OCI-LY1 (cell line): ENCODE data around the gene KCNMA1.

Experiments
- H2AFZ ChIP-seq: fragments of 200-600 bp; sonication (generic), shearing (Covaris generic); 2 replicates; pipeline ENCODE4 v1.6.0; 2014; ENCODE audit warnings: antibody characterized with exemption, mild to moderate bottlenecking, low read length
- H3F3A ChIP-seq: fragments of 200-600 bp; sonication (generic), shearing (Covaris generic); 2 replicates; pipeline ENCODE4 v1.6.0; 2014; ENCODE audit warnings: mild to moderate bottlenecking, antibody characterized with exemption, low read length, moderate library complexity; ENCODE audit not compliant: insufficient read depth
- H3K27ac ChIP-seq: fragments of 200-600 bp; sonication (generic); 2 replicates; pipeline ENCODE4 v1.5.1; 2014; ENCODE audit warnings: low read length, mixed run types, mild to moderate bottlenecking, low read depth; ENCODE audit not compliant: poor library complexity, severe bottlenecking
- H3K27me3 ChIP-seq: fragments of 200-600 bp; sonication (generic); 2 replicates; pipeline ENCODE4 v1.6.0; 2014; ENCODE audit warnings: antibody characterized with exemption, mild to moderate bottlenecking, low read length, moderate library complexity; ENCODE audit not compliant: insufficient read depth
- H3K36me3 ChIP-seq: fragments of 200-600 bp; sonication (generic); 2 replicates; pipeline ENCODE4 v1.6.1; 2014; ENCODE audit warnings: mild to moderate bottlenecking, antibody characterized with exemption, low read length, moderate library complexity, mixed read lengths; ENCODE audit not compliant: insufficient read depth
- H3K4me1 ChIP-seq: fragments of 200-600 bp; sonication (generic); 2 replicates; pipeline ENCODE4 v1.5.1; 2014; ENCODE audit warnings: mild to moderate bottlenecking, low read length, moderate library complexity; ENCODE audit not compliant: insufficient read depth, severe bottlenecking
- H3K4me2 ChIP-seq: fragments of 200-600 bp; sonication (generic), shearing (Covaris generic); 2 replicates; pipeline ENCODE4 v1.6.1; 2014; ENCODE audit warnings: low read length
- H3K4me3 ChIP-seq: fragments of 200-600 bp; sonication (generic); 2 replicates; pipeline ENCODE4 v1.5.1; 2014; ENCODE audit warnings: low read length, low read depth, mild to moderate bottlenecking, mixed read lengths; ENCODE audit not compliant: poor library complexity, severe bottlenecking
- H3K79me2 ChIP-seq: fragments of 200-600 bp; shearing (Covaris generic); 2 replicates; pipeline ENCODE4 v1.6.1; 2016; ENCODE audit warnings: mixed run types, low read length, mixed read lengths; ENCODE audit not compliant: insufficient read depth
- H3K9ac ChIP-seq: fragments of 200-600 bp; sonication (generic), shearing (Covaris generic); 2 replicates; pipeline ENCODE4 v1.6.1; 2014; ENCODE audit warnings: mild to moderate bottlenecking, low read length, mixed read lengths
- H3K9me2 ChIP-seq: fragments of 200-600 bp; sonication (generic), shearing (Covaris generic); 2 replicates; pipeline ENCODE4 v1.6.1; 2014; ENCODE audit warnings: low read depth, mild to moderate bottlenecking, low read length, mixed read lengths
- H3K9me3 ChIP-seq: fragments of 200-600 bp; shearing (Covaris generic); 2 replicates; pipeline ENCODE4 v1.6.1; 2014; ENCODE audit warnings: low read length, mixed read lengths
- H4K20me1 ChIP-seq: fragments of 200-600 bp; sonication (generic), shearing (Covaris generic); 2 replicates; pipeline ENCODE4 v1.6.0; 2016; ENCODE audit warnings: mild to moderate bottlenecking, low read length; ENCODE audit not compliant: insufficient read depth
- CTCF ChIP-seq: fragments of 200-600 bp; sonication (generic), shearing (Covaris generic); IDR thresholded peaks from 2 replicates; pipeline ENCODE4 v1.5.1; 2017; ENCODE audit warnings: mild to moderate bottlenecking, antibody characterized with exemption, low read length, moderate library complexity, mixed read lengths
- EZH2 ChIP-seq: fragments of 200-600 bp; sonication (generic), shearing (Covaris generic); IDR thresholded peaks from 2 replicates; pipeline ENCODE4 v1.8.0; 2017; ENCODE audit warnings: borderline replicate concordance, mixed run types, mild to moderate bottlenecking, antibody characterized with exemption, low read length, moderate library complexity, mixed read lengths

The KCNMA1 gene

DNA sequence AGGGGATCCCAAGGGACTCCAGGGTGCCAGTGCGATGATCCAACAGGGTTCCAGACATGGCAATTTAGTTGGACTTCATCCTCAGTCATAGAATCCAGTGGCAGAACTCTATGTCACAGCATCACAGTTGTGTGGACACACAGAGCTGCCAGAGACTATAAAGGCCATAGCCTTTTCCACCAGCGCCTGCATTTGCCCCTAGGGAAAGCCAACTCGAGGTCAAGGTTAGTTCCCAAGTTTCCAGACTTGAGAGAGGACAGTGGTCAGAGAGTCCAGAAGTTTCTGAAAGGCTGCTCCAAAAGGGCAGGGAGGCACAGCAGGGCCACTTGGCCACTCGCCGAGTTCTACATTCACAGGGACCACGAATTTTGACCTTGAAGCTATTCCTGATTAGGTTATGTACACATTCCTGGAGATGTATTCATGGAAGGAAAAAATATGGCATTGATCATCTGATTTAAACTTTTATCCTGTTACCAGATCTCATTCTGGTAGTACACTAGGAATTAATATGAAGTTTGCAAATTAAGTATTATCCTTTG is 170.1 kb downstream of the KCNMA1 start:
- Histone ChIP-seq H3K4me1 (no peaks in the 10 kb centered on the region), H3K79me2 (no peaks in the 10 kb centered on the region), H3F3A (no peaks in the 10 kb centered on the region), H3K9me3 (no peaks in the 10 kb centered on the region), H3K27me3 (no peaks in the 10 kb centered on the region), H4K20me1 (no peaks in the 10 kb centered on the region), H3K36me3 (no peaks in the 10 kb centered on the region), H3K4me2 (no peak overlapping the region), H3K27ac (no peak overlapping the region), H3K4me3 (no peak overlapping the region), H3K9ac (no peak overlapping the region), H3K9me2 (no peaks in the 10 kb centered on the region), H2AFZ (no peak overlapping the region)
- TF ChIP-seq CTCF (no peak), EZH2 (no peak)

DNA sequence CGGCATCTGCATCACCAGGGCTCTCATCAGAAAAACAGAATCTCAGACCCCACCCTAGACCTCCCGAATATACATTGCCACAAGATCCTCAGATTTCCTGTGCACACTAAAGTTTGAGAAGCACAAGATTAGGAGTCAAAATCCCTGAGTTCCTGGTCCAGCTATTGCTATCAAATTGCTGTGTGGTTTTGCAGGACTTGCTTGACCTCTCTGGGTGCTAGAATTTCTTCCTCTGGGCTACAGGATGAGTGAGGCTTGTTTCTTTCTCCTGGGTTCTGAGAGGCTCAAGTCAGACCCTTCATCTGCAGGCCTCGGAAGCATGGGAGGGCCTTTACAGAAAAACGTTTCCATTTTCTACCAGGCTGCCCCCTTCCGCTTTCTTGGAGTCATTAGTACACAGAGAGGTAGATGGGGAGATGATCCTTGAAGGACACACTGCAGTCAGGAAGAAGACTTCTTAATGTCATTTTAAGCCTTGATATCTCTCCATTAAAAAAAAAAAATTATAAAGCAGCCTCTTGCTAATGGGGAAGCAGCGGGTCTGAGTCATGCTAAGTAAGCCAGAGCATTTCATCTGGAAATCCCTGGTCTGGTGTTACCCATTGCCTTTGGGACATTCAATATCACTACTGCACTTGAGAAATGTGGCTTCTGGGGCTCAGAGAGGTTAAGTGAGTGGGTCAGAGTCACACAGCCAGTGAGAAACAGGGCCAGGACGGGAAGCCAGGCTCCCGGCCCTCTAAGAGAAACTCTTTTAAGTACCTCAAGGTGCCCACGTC is 173.5 kb downstream of the KCNMA1 start:
- Histone ChIP-seq H3K4me1 (no peaks in the 10 kb centered on the region), H3K36me3 (no peaks in the 10 kb centered on the region), H3K9ac (no peak overlapping the region), H3F3A (no peaks in the 10 kb centered on the region), H4K20me1 (no peaks in the 10 kb centered on the region), H3K4me2 (no peak overlapping the region), H3K4me3 (no peak overlapping the region), H2AFZ (no peak overlapping the region), H3K9me2 (no peaks in the 10 kb centered on the region), H3K27me3 (no peaks in the 10 kb centered on the region), H3K27ac (no peak overlapping the region), H3K9me3 (no peaks in the 10 kb centered on the region), H3K79me2 (no peaks in the 10 kb centered on the region)
- no peak for TF ChIP-seq EZH2
- no peak for TF ChIP-seq CTCF

- Histone ChIP-seq H3K9ac (no peak overlapping the region), H3K4me2 (no peak overlapping the region), H3F3A (no peaks in the 10 kb centered on the region), H3K27me3 (no peaks in the 10 kb centered on the region), H4K20me1 (no peaks in the 10 kb centered on the region), H3K79me2 (no peaks in the 10 kb centered on the region), H3K27ac (no peak overlapping the region), H3K9me2 (no peaks in the 10 kb centered on the region), H3K4me3 (no peak overlapping the region), H3K36me3 (no peaks in the 10 kb centered on the region), H3K4me1 (no peaks in the 10 kb centered on the region), H3K9me3 (no peaks in the 10 kb centered on the region), H2AFZ (no peak overlapping the region)
- TF ChIP-seq EZH2 (no peak), CTCF (no peak)
Measured at GRCh38 chr10:77463499-77463898, 174.1 kb downstream of the KCNMA1 start.
